ACC112 (cell line): ENCODE measurements around the gene MAD1L1.
"Not testable (repeated sequence)": the region's sequence is repeated elsewhere in the genome, so short reads cannot be mapped to it uniquely, and the experiment has no call there.

Experiments
- H2AFZ ChIP-seq: fragments of 200-600 bp; sonication (generic); one replicate; pipeline ENCODE4 v1.6.0; 2017; ENCODE audit warnings: antibody characterized with exemption, low read length; ENCODE audit not compliant: unreplicated experiment
- H3K27ac ChIP-seq: fragments of 200-600 bp; sonication (generic); 2 replicates; pipeline ENCODE4 v1.5.1; 2014; ENCODE audit warnings: low read depth, mild to moderate bottlenecking, antibody characterized with exemption, low read length, moderate library complexity
- H3K27me3 ChIP-seq: fragments of 200-600 bp; sonication (generic); 2 replicates; pipeline ENCODE4 v1.6.1; 2014; ENCODE audit warnings: mild to moderate bottlenecking, antibody characterized with exemption, low read length, moderate library complexity, mixed read lengths; ENCODE audit not compliant: insufficient read depth
- H3K36me3 ChIP-seq: fragments of 200-600 bp; sonication (generic); 2 replicates; pipeline ENCODE4 v1.6.1; 2016; ENCODE audit warnings: mild to moderate bottlenecking, antibody characterized with exemption, low read length, moderate library complexity, mixed read lengths; ENCODE audit not compliant: insufficient read depth
- H3K4me1 ChIP-seq: fragments of 200-600 bp; sonication (generic); one replicate; pipeline ENCODE4 v1.6.1; 2016; ENCODE audit warnings: low read length, mixed read lengths; ENCODE audit not compliant: insufficient read depth, unreplicated experiment, control insufficient read depth
- H3K4me3 ChIP-seq: fragments of 200-600 bp; sonication (generic); 2 replicates; pipeline ENCODE4 v1.5.1; 2014; ENCODE audit warnings: mild to moderate bottlenecking, low read depth, low read length
- H3K79me2 ChIP-seq: fragments of 200-600 bp; sonication (generic); one replicate; pipeline ENCODE4 v1.6.0; 2016; ENCODE audit warnings: low read length; ENCODE audit not compliant: control insufficient read depth, unreplicated experiment, insufficient read depth

Gene MAD1L1

DNA sequence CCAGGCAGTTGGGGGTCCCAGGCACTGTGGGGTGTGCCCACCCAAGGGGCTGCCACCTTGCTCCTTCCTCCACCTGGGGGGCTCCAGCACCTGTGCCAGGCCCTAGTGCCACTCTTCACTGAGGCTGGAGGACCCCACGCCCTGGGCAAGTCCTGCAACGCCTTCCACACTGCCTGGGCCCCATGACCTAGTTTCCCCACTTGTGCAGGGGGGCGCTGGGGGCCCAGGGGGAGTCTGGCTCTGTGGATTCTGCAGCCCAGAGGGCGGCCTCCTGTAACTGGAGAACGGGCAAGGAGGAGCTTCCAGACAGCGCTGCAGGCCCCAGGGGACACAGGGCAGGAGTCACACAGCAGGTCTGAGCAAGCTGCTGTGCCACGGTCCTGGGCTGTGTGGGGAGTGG is 416.3 kb downstream of the MAD1L1 start:
- H3K4me3 ChIP-seq, H3K79me2 ChIP-seq, H2AFZ ChIP-seq, H3K36me3 ChIP-seq, H3K27ac ChIP-seq, H3K4me1 ChIP-seq, H3K27me3 ChIP-seq: not testable (repeated sequence)

DNA sequence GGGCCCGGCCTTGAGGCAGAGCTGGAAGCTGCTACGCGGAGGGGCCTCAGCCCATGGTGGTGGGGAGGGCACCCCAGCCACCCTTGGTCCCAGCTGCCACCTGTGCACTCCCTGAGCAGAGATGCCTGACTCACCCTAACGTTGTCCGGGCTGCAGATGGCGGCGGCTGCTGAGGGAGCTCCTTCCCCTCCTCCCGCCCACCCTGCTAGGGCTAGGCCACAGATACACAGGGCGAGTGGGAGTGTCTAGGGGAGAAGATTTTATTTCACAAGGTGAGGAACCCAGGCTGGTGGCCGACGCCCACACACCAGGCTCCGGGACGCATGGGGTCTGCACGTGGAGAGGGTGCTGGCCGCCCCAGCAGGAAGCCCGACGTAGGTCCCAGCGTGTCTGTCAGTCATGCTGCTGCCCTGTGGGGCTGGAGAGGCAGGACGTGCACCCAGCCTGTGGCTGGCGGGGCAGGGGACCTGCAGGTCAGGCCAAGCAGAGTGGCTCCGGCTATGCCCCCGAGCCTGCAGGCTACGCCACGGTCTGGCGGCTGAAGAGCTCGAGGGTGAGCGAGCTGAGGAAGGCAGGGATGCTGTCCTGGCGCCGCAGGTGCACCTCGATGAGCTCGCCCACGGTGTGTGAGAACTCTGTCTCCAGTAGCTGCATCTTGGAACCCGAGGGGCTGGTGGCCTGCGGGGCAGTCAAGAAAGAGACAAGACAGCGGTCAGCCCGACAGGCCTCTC is 417.0 kb downstream of the MAD1L1 start:
- H3K4me3 ChIP-seq, H3K4me1 ChIP-seq, H3K27ac ChIP-seq: not testable (repeated sequence)

DNA sequence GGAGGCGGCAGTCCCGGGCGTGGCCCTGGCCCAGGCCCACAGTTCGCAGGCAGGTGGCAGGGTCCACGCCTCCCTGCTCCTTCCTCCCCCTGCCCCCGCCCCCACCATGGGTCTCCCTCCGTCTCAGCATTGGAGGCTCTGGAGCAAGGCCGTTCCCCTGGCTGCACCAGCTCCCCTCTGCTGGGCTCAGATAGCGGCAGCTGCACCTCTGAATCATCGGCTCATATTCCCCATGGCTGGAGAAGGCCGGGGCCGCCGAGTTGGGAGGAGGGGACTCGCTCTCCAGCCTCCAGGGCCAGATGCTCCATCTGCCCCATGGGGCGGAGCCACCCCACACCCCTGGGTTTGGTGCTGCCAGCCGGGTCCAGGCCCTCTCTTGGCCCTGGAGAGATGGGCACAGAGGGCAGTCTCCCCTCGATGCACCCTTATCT is 417.7 kb downstream of the MAD1L1 start:
- Histone ChIP-seq H3K36me3 (no peaks in the 10 kb centered on the region), H3K4me3 (no peak overlapping the region), H3K4me1 (no peaks in the 10 kb centered on the region), H3K79me2 (no peaks in the 10 kb centered on the region), H3K27ac (no peak overlapping the region), H2AFZ (no peak overlapping the region), H3K27me3 (no peaks in the 10 kb centered on the region)

More for the DNA sequence above, 417.0 kb downstream of the MAD1L1 start:
- not testable (repeated sequence) for H3K27me3 ChIP-seq, H3K36me3 ChIP-seq, H2AFZ ChIP-seq, H3K79me2 ChIP-seq

DNA sequence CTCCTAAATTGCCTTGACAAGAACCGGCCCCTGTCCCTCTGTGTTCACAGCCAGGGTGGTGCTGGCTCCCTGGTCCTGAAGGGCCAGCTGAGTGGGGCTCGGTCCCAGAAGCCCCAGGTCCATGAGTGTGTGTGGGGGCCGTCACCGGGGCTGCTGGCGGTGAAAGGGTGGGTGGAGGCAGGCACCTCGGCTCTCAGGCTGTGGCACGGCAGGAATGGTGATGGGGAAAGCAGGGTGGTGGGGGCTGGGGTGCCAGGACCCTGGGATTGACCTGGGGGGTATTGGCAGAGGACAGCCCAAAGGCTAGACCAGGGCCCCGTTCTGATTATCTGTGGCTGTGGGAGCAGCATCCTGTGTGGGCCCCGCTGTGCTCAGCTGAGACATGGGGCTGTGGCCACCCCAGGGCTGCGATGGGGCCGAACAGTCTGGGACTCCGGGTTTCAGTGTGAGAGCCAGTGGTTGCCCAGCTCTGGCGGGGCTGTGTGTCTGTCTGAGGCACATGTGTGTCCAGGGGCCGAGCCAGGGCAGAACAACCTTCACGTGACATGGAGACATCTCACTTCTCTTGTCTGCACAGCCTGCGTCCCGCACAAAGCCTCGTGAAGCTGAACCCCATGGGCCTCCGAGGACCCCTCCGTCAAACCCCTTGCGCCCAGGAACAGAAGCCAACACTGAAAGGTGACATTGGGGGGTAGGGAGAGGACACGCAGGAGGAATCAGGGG is 418.5 kb downstream of the MAD1L1 start:
- H3K79me2 ChIP-seq, result no peaks in the 10 kb centered on the region
- H3K4me1 ChIP-seq, result no peaks in the 10 kb centered on the region
- H3K27me3 ChIP-seq, result no peaks in the 10 kb centered on the region
- H2AFZ ChIP-seq, result no peak overlapping the region
- no peak overlapping the region for H3K27ac ChIP-seq
- H3K36me3 ChIP-seq, result no peaks in the 10 kb centered on the region
- H3K4me3 ChIP-seq, result no peak overlapping the region

DNA sequence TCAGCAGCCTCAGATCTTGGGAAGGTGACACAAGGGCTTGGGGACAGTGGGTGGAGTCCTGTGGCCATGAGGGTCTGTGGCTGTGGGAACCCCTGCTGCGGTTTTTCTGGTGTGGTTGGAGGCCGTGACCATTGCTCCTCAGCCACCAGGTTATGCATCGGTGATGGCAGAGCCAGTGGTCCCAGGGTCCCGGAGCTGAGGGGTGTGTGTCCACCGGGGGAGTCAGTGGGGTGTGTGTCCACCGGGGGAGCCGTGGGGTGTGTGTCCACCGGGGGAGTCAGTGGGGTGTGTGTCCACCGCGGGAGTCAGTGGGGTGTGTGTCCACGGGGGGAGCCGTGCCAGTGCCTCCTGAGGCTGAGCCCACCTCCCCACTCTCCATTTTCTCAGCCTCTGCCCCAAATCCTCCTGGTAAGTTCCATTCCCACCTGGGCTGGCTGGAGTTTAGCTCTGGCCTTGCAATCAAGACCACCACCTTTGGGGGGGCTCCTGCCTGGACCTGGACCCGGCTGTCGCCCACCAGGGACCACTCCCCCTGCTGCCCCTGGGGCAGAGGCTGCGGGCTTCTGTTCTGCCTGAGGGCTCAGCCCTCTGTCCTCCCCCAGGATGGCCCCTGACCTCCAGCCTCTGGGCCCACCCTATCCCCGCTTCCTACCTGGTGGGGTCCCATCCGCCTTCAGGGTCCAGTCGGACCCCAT is 419.2 kb downstream of the MAD1L1 start:
- H3K79me2 ChIP-seq, result no peaks in the 10 kb centered on the region
- H3K27me3 ChIP-seq, result no peaks in the 10 kb centered on the region
- H3K27ac ChIP-seq, result no peak overlapping the region
- H3K36me3 ChIP-seq, result no peaks in the 10 kb centered on the region
- H2AFZ ChIP-seq, result no peak overlapping the region
- H3K4me3 ChIP-seq, result no peak overlapping the region
- H3K4me1 ChIP-seq, result no peaks in the 10 kb centered on the region

DNA sequence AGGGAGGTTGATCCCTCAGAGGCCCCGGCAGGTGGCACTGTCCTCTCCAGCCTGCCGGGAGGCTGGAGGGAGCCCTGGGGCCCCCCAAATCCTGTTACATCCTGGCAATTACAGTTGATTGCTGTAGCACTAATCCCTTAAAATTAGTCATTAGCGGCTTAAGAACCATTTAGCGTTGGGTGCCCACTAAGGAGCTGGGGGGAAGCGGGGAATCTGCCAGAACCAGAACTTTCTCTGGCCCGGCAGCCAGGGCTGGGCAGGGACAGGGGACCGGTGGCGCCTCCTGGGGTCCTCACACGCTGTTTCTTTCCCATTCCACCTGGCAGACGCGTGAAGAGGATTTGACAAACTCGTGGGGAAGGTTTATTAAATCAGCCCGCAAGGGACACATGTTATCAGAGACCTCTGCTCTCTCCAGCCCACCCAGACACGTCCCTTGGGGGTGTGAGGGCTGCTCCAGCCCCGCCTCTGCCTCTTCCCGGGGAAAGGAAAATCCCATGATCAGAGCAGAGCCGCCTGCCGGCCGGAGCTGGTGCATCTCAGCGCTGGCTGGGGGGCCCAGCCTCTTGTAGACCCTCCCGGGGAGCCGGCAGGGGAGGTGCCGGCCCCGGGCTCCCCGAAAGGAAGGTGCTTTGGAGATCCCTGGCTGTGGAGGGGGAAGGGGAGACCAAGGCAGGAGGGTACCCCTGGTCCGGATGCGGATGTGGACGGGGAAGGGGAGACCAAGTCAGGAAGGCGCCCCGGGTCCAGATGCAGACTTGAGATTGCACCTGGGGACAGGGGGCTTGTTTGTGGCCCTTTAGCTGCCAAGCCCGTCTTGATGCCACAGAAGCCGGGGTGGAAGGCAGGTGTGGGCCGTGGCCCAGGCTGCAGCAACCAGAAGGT is 420.0 kb downstream of the MAD1L1 start:
- Histone ChIP-seq H3K4me1 (no peaks in the 10 kb centered on the region), H3K36me3 (no peaks in the 10 kb centered on the region), H2AFZ (no peak overlapping the region), H3K79me2 (no peaks in the 10 kb centered on the region), H3K27ac (no peak overlapping the region), H3K27me3 (no peaks in the 10 kb centered on the region), H3K4me3 (no peak overlapping the region)

DNA sequence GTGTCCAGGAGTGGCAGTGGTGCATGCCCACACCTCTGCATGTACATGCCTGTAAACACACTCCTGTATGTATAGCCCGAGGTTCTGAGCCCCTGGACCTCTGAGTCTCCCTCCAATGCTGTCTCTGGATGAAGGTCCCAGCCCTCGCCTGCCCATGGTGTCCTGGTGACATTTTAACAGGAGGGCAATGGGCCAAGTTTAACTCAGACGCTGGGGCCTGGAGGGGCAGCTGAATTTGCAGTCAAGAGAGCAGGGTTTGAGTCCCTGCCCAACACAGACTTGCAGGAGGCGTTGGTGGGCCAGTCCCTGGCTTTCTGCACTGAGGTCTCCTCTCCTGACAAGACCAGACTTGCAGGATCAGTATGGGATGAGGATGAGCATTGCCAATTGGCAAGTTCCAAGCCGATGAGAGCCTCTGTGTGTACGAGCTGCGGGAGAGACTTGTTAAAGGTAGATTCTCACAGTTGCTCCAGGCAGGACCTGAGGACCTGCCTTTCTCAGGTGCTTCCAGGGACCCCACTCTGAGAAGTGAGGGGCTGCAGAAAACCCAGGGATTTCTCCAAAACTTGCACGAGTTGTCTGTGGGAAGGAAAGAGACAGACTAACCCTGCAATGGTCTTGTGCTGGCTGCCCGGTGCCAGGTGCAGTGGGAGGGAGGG is 420.8 kb downstream of the MAD1L1 start:
- Histone ChIP-seq H3K27ac (no peak overlapping the region), H3K4me3 (no peak overlapping the region), H2AFZ (no peak overlapping the region), H3K27me3 (no peaks in the 10 kb centered on the region), H3K79me2 (no peaks in the 10 kb centered on the region), H3K4me1 (no peaks in the 10 kb centered on the region), H3K36me3 (no peaks in the 10 kb centered on the region)

DNA sequence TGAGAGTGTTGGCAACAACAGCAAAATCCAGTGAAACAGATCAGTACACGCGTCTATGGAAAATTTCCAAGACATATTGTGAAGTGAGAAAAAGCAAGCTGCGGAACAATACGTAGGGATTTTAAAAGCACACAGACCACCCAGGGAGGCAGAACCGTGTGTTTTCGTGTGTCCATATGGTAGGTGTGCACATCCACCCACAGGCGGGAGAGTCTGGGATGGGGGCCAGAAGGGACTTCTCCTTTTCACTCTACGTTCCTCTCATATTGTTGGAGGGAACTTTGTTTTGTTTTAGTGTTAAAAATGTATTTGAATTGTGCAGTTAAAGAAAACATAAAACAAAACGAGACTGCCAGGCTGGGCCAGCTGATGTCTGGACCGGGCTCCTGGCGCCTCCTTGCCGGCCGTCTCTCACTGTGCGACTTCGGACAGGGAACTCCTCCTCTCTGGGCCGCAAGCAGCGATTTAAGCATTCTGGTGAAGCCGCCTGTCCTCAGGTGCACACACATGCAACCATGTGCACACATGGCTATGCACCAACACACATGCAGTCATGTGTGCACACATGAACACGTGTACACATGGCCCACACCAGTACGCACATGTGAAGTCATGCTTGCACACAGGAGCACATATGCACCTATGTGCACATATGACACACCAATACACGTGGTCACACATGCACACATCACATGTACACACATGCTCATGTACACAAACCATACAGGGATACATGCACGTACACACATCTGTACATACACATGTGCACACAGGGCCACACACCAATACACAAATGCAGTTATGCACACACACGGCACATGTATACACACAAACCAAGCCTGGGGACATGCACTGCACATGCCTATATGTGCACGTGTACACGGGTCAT is 421.5 kb downstream of the MAD1L1 start:
- H3K27me3 ChIP-seq, result no peaks in the 10 kb centered on the region
- H3K36me3 ChIP-seq, result no peaks in the 10 kb centered on the region
- no peaks in the 10 kb centered on the region for H3K79me2 ChIP-seq
- H2AFZ ChIP-seq, result no peak overlapping the region
- no peak overlapping the region for H3K27ac ChIP-seq
- no peaks in the 10 kb centered on the region for H3K4me1 ChIP-seq
- 0 out of 2 replicates have a peak overlapping the region, but pooled peaks have one; percentile 5 for H3K4me3 ChIP-seq

DNA sequence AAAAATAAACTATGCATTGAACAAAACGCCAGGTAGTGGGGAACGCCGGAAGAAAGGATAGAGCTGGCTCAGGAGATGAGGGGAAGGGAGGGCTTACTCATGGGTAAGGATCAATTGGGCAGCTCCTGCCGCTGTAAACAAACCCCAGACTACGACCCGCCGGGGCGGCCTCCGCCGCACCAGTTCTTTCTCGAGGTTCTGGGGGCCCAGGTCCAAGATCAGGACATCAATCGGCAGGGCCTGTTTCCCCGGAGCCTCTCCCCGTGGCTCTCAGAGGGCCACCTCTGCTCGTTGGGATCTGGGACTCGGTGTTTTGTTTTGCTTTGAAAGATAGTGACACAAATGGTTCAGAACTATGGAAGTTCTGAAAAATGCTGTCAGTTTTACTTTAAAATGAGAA is 422.2 kb downstream of the MAD1L1 start:
- Histone ChIP-seq H3K79me2 (no peaks in the 10 kb centered on the region), H3K36me3 (no peaks in the 10 kb centered on the region), H3K27ac (no peak overlapping the region), H3K27me3 (no peaks in the 10 kb centered on the region), H3K4me3 (peak overlapping the region; percentile 5; the same call in 1 of the 2 replicates), H2AFZ (no peak overlapping the region), H3K4me1 (no peaks in the 10 kb centered on the region)
